Measurements from ENCODE around the gene SPTBN1. TPM values are rescaled to one million over a fixed set of nuclear protein-coding genes. Genes with fewer than 3 reads are reported as not detected.
"Not testable (repeated sequence)": the region's sequence is repeated elsewhere in the genome, so short reads cannot be mapped to it uniquely, and the experiment has no call there.

SPTBN1 gene
- polyA plus RNA-seq, 12 donors, result 161 to 371 (median 271) TPM

DNA sequence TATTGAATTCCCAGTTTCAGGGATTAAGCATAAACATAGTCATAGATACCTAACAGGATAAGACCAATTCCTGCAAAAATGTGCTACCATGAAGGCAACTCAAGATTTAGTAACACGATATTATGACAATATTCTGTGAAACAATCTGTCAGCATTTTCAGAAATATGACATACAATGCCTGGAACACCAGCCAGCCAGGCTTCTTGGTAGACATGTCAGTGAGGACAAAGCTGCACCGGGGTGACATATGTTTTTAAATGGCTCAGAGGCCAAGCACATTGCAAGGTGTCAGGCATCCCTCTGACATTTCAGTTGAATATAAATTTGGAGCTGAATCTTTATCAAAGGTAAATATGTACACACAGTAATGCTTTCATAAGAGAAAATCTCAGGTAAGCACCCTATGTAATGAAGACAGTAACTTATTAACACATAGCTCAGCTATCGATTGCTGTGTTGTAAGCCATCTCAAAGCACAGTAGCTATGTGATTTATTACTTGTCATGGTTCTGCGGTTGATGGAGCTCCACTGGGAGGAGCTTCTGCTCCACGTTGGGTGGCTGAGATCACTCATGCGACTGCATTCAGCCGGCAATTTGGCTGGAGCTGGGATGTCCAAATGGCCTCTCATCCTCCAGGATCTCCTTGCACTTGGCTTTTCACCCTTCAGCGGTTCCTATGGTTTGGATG is 235.5 kb downstream of the SPTBN1 start:
- DNase-seq, result no peak

DNA sequence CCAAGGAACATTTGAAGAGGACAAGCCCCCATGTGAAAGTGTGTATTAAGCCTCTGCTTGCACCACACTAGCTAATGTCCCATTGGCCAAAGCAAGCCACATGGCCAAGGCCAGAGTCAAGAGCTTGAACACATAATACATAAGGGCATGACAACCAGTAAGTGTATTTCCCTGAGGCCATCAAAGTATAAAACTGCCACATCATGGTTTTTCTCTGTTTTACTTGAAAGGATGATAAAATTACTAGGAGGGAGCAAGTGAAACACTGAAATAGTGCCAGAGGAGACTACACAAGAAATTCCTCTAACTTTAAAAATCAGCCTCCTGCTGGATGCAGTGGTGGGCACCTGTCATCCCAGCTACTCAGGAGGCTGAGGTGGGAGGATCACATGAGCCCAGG is 236.4 kb downstream of the SPTBN1 start:
- no peak for DNase-seq

DNA sequence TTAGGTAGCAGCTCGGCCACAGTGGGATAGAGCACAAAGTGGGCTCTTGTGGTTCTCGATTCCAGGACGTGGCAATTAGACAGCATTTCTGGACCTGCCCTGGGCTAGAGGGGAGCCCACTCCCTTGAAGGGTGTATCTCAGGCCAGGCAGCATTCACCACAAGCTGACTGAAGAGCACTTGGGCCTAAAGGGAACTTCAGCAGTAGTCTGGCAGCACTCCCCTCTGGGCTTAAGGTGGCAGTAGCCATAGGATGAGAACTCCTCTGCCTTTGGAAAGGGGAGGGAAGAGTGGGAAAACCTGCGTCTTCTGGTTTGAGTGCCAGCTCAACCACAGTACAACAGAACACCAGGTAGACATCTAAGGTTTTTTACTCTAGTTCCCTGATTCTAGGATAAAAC is 239.3 kb downstream of the SPTBN1 start:
- DNase-seq, result no peak

DNA sequence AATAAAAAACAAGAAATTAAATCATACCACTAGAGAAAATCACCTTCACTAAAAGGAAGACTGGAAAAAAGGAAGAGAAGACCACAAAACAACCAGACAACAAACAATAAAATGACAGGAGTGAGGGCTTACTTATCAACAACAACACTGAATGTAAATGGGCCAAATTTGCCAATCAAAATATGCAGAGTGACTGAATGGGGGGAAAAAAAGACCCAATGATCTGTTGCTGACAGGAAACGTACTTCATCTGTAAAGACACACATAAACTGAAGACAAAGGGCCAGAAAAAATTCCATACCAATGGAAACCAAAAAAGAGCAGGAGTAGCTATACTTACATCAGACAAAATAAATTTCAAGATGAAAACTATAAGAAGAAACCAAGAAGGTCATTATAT is 241.8 kb downstream of the SPTBN1 start:
- no peak for DNase-seq

DNA sequence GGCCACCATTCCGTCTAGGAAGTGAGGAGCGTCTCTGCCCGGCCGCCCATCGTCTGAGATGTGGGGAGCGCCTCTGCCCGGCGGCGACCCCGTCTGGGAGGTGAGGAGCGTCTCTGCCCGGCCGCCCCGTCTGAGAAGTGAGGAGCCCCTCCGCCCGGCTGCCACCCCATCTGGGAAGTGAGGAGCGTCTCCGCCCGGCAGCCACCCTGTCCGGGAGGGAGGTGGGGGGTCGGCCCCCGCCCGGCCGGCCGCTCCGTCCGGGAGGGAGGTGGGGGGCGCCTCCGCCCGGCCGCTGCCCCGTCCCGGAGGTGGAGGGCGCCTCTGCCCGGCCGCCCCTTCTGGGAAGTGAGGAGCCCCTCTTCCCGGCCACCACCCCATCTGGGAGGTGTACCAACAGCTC is 242.8 kb downstream of the SPTBN1 start:
- DNase-seq, result not testable (repeated sequence)

DNA sequence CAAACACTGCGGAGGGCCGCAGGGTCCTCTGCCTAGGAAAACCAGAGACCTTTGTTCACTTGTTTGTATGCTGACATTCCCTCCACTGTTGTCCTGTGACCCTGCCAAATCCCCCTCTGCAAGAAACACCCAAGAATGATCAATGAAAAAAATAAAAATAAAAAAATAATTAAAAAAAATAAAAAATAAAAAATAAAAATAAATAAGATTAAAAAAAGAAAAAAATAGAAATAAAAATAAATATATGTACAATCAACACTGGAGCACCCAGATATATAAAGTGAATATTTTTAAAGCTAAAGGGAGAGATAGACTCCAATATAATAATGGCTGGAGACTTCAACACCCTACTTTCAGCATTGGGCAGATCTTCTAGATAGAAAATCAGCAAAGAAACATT is 243.5 kb downstream of the SPTBN1 start:
- no peak for DNase-seq

DNA sequence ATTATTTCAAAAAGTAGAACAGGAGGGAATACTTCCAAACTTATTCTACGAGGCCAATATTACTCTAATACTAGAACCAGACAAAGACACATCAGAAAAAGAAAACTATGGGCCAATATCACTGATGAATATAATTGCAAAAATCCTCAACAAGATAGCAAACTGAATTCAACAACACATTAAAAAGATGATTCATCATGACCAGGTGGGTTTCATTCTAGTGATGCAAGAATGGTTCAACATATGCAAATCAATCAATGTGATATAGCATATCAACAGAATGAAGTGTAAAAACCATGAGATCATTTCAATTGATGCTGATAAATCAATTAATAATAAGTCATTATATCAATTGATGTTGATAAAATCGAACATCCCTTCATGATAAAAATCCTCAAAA is 244.9 kb downstream of the SPTBN1 start:
- DNase-seq, result no peak

DNA sequence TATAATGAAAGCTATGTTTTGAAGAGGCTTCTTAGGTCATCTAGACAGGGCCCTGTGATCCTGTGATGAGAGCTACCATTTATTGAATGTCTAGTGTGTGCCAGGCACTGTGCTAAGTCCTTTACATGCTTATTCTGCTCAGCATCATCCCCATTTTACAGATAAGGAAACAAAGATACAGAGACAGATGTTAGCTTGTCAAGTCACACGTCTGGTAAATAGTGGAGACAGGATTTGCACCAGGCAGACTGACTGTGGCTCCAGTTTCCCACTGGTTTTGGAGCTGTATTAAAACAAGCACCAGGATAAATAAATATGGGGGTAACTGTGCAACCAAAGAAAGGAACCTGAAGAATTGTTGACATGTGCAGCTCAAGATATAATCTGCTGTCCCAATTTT is 248.1 kb downstream of the SPTBN1 start:
- DNase-seq, result no peak

DNA sequence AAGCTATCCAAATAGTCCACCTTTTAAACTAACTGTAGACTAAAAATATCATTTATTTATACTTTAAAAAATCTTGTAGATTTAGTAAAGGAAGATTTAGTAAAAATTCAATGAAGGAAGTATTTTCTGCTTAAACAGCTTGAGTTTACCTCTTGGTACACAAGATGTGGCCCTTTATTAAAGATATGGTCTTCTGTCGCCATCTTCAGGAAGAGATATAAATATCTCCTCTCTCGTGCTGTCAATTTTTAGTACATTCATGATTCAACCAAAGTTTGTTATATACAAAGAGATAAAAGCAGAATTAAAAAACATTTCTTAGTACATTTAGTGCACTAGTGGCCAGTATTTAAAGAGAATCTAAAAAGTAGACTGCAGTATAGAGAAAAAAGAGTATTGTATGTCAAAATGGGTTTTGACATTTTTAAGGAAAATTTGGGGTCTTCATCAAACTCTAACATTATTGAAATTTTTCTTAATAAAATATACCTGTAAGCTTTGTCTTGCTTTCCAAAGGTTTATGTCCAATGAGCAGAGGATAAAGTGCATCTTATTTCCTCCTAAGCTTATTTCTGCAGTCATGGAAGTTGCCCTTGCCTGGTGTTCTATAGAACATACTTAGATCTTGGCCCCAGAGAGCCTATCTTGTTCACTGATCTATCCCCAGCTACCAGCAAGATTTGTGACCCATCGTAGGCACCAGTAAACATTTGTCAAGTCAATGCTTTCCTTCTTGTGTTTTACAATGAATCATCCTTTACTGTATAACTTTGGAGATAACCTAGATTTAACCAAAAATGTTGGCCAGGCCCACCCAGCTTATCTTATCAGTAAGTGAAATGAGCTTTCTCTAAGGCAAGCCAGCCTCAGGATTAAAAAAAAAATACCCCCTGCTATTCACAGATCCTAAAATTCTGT is 248.8 kb downstream of the SPTBN1 start:
- peak; percentile 72 for DNase-seq

DNA sequence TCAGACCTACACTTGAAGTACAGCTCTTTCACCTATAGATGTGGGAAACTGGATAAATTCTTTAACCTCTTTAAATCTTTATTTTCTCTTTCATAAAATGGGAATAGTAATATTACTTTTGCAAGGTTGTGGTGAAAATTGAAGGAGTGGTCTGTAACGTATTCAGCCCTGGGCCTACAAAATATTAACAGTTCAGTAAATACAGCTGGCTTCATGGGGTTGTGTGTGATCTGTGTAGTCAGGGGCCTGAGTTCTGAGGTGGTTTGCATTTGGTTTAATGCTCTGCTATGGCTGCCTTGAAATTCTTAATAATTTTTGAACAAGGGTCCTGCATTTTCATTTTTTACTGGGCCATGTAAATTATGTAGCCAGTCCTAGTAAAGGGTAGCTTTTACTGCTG is 250.5 kb downstream of the SPTBN1 start:
- DNase-seq, result no peak

DNA sequence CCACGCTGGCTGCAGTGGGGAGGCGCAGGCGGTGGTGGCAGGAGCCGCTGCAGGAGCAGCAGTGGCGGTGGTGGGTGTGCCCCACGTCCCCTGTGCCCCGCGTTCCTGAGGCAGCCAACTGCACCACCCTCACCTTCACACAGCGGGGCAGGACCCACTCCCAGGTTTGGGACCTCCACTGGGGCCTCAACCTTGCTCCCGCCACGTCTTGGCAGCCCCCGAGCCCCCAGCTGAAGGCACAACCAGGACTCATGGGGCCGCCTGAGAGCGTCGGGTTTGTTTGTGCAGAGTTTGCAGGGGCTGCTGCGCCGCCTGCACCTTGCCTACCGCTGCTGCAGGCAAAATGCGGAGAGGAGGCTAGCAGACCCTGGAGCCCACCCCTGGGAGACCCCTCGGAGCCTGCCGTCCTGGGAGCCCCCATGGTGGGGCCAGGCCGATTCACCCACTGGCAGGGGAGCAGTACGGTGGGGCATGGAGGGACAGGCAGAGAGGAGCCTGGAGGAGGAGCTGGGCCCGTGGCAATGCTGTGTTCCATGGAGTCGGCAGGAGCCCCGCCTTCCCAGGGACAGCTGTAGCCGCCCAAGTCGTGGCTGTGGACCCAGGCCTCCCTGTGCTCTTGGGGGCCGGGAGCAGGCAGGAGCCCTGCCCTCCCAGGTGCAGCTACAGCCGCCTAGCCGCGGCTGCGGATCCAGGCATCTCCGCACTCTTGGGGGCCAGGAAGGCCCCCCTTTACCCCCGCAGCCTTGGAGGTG is 252.6 kb downstream of the SPTBN1 start:
- peak; percentile 37 for DNase-seq

DNA sequence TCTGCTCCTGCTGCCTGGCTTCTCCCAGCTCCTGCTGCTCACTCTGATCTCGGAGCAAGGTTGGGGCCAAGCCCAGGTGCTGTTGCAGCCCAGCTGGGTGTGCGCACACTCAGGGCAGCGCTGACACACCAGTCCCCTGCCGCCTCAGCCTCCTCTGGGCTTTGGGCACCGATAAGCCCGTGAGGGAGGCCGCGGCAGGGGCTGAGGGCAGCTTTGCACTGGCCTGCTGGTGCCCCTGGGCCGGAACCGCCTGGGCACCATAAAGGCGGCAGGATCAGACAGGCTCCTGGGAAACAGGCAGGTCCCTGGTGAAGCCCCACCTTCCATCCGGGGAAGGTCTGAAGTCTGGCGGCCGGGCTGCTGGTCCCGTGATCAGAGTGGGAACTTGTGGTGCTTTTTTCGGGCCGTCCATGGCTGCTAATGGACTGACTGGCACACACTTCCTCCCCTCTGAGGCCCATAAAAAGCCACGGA is 253.2 kb downstream of the SPTBN1 start:
- DNase-seq, result no peak

DNA sequence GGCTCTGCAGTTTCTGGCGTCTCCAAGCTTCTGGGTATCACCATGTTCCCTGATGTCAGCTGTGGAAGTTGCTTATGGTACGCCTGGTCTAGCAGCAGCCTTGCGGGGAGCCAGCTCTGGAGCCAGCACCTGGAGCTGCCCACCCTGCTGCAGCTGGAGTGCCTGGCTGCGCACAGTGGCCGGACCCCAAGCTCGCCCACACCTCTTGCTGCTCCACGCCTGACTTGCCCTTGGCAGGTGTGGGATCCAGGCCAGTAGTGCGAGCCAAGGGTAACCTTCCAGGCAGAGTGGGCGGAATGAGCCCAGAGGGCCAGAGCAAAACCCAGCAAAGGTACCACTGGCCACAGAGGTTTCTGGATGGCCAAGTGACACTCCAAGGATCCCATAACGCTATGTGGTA is 254.1 kb downstream of the SPTBN1 start:
- DNase-seq, result no peak

DNA sequence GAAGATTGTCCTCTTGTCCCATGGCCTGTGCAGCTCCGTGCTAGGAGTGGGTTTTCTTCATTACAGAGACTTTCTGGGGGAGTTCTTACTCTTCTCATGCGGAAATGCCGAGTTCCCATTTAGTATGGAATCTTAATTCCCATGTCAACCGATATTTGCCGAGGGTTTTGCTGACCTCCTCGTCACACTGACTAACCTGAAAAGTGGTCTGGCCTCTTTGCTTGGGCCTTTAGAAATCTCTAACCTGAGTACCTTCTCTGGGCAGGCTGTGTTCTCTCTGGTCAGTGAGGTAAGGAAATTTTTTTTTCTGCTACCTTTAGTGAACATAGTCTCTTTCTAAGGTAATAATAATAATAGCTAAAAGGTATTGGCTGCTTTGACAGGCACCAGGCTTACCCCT is 256.4 kb downstream of the SPTBN1 start:
- DNase-seq, result no peak

DNA sequence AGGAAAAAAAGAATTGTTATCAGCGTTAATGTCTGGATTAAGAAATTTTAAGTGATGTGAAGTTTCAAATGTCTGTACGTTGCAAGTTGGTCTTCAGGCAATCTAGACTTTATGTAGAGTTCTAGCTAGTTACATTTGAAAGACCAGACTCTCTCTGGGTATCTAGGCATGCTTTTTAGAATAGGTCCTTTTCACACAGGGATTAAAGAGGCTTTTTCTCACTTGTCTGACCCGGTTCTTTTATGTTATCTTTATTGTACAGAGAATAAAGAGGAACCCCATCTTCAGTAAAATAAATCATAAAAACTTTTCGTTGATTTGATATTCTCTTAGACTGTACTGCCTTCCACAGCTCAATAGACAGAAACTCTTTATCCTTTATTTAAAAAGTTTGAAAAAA is 258.9 kb downstream of the SPTBN1 start:
- DNase-seq, result no peak

DNA sequence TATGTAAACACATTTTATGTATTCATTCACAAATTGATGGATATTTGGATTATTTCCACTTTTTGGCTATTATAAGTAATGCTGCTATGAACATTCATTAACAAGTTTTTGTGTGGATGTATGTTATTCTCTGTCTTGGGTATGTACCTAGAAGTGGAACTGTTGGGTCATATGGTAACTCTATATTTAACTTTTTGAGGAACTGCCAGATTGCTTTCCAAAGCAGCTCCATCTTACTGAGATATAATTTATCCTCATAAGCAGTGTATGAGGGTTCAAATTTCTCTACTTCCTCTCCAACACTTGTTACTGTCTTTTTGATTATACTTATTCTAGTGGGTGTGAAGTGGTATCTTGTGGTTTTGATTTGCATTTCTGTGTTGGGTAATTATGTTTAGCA is 260.2 kb downstream of the SPTBN1 start:
- no peak for DNase-seq

DNA sequence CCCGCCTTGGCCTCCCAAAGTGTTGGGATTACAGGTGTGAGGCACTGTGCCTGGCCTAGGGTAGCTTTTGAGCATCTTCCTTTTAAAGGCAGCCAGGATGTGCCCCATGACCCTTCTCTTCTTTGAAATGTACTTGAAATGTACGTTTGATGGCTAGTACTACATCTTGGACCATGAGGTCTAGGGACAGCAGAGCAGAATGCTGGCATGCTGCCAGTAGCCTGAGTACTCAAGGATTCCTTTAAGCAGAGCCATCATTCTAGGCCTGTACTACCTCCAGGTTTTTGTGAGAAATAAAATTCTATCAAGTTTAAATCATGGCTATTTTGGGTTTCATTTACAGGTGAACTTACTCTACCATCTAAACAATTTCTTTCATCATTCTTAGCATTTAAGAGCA is 264.4 kb downstream of the SPTBN1 start:
- no peak for DNase-seq

Other genes with a start within 250 kb of the SPTBN1 start
- under 1 TPM in 4 of 12 donors, not detected in 8; 0.12 to 0.23 (median 0.14) TPM for gene TSPYL6, start 200.1 kb upstream of the SPTBN1 start, polyA plus RNA-seq (ENCODE audit: insufficient read length in 12 of 12)